Neural crest cell (in vitro differentiated cells): Measurements from ENCODE around the gene TMEM207. TPM values are rescaled to one million over a fixed set of nuclear protein-coding genes. Genes with fewer than 3 reads are reported as not detected.
A peak's percentile ranks its signal among the peaks of the same experiment; 100 is the strongest.

Source experiments
- DNase-seq: peaks from one replicate; pipeline ENCODE4 v3.0.0; 2021; ENCODE audit warnings: low read depth, mixed read lengths, low spot score
- H3K27ac Mint-ChIP-seq: one replicate; pipeline ENCODE4 v1.8.0; 2021; ENCODE audit warnings: mild to moderate bottlenecking, mixed read lengths; ENCODE audit not compliant: unreplicated experiment
- H3K27me3 Mint-ChIP-seq: 2 replicates; pipeline ENCODE4 v1.8.0; 2021; ENCODE audit warnings: low read depth, mild to moderate bottlenecking, mixed read lengths
- H3K36me3 Mint-ChIP-seq: 2 replicates; pipeline ENCODE4 v1.8.0; 2021; ENCODE audit warnings: low read depth, mild to moderate bottlenecking, mixed read lengths
- H3K4me1 Mint-ChIP-seq: 2 replicates; pipeline ENCODE4 v1.8.0; 2021; ENCODE audit warnings: mixed read lengths
- H3K4me3 Mint-ChIP-seq: one replicate; pipeline ENCODE4 v1.8.0; 2021; ENCODE audit warnings: mild to moderate bottlenecking, mixed read lengths
- H3K9me3 Mint-ChIP-seq: 2 replicates; pipeline ENCODE4 v1.8.0; 2021; ENCODE audit warnings: mixed read lengths
- CTCF ChIP-seq: fragments of 200-600 bp; sonication (generic); conservative IDR thresholded peaks from 2 replicates; pipeline ENCODE4 v1.5.0; 2021; ENCODE audit warnings: antibody characterized with exemption, mild to moderate bottlenecking
- total RNA-seq: library from RNA; stranded (reverse); gene quantifications from 2 replicates; pipeline ENCODE4 v1.2.1, GENCODE V29; 2021

The TMEM207 gene
- total RNA-seq, 1 donor from 2014 or later = not detected

- Mint-ChIP-seq H3K9me3 (no peaks in the 10 kb centered on the region), H3K4me3 (no peak overlapping the region)
- DNase-seq = no peak
Observed at GRCh38 chr3:190426806-190427507, 22.7 kb downstream of the TMEM207 start.

GRCh38 chr3:190425833-190426232 lies 23.9 kb downstream of the TMEM207 start:
- no peak for TF ChIP-seq CTCF

More at GRCh38 chr3:190426806-190427507, 22.7 kb downstream of the TMEM207 start:
- H3K4me1 Mint-ChIP-seq = peaks cover 3% of the 10 kb centered on the region
- H3K27me3 Mint-ChIP-seq = no peaks in the 10 kb centered on the region
- H3K27ac Mint-ChIP-seq = no peak overlapping the region
- no peak for TF ChIP-seq CTCF
- H3K36me3 Mint-ChIP-seq = no peaks in the 10 kb centered on the region

GRCh38 chr3:190424478-190425439 lies 24.9 kb downstream of the TMEM207 start:
- TF ChIP-seq CTCF = peak; percentile 80
- Mint-ChIP-seq H3K36me3 (no peaks in the 10 kb centered on the region), H3K27me3 (no peaks in the 10 kb centered on the region), H3K4me1 (peaks cover 3% of the 10 kb centered on the region), H3K4me3 (no peak overlapping the region), H3K27ac (no peak overlapping the region), H3K9me3 (no peaks in the 10 kb centered on the region)
- peak; percentile 19 for DNase-seq

More at GRCh38 chr3:190425833-190426232, 23.9 kb downstream of the TMEM207 start:
- Mint-ChIP-seq H3K4me1 (peaks cover 3% of the 10 kb centered on the region), H3K27ac (no peak overlapping the region), H3K4me3 (no peak overlapping the region), H3K36me3 (no peaks in the 10 kb centered on the region), H3K27me3 (no peaks in the 10 kb centered on the region), H3K9me3 (no peaks in the 10 kb centered on the region)
- no peak for DNase-seq

- H3K27ac Mint-ChIP-seq = no peak overlapping the region
- no peaks in the 10 kb centered on the region for H3K9me3 Mint-ChIP-seq
- H3K36me3 Mint-ChIP-seq = no peaks in the 10 kb centered on the region
- H3K4me3 Mint-ChIP-seq = no peak overlapping the region
- no peak for TF ChIP-seq CTCF
- no peaks in the 10 kb centered on the region for H3K27me3 Mint-ChIP-seq
- H3K4me1 Mint-ChIP-seq = peaks cover 3% of the 10 kb centered on the region
- no peak for DNase-seq
Observed at GRCh38 chr3:190424108-190424477, 25.6 kb downstream of the TMEM207 start.

- no peak for DNase-seq
- no peaks in the 10 kb centered on the region for H3K36me3 Mint-ChIP-seq
- peaks cover 6% of the 10 kb centered on the region for H3K9me3 Mint-ChIP-seq
- TF ChIP-seq CTCF = no peak
- no peaks in the 10 kb centered on the region for H3K4me1 Mint-ChIP-seq
- no peak overlapping the region for H3K27ac Mint-ChIP-seq
- no peaks in the 10 kb centered on the region for H3K27me3 Mint-ChIP-seq
- no peak overlapping the region for H3K4me3 Mint-ChIP-seq
Observed at GRCh38 chr3:190414297-190414696, 35.4 kb downstream of the TMEM207 start.
